H1 (cell line): ENCODE results near the gene SLC2A13. TPM values are rescaled to one million over a fixed set of nuclear protein-coding genes. Genes with fewer than 3 reads are reported as not detected.

ENCODE experiments used
- CTCF ChIA-PET: fragments of 300-600 bp; sonication (Branson Sonifier 250); formaldehyde crosslinking; loops from one replicate; lab custom pipeline; 2021; ENCODE audit not compliant: partially characterized antibody; lab: Charles Lee
- POLR2A ChIA-PET: fragments of 300-600 bp; sonication (Branson Sonifier 250); formaldehyde crosslinking; loops from one replicate; lab custom pipeline; 2021; ENCODE audit warnings: inconsistent platforms; ENCODE audit not compliant: partially characterized antibody; lab: Charles Lee
- DNase-seq, 2 experiments: peaks; one replicate each; pipeline versions ENCODE4 v3.0.0 to v3.0.0-alpha.2; 2010 to 2022; ENCODE audit warnings: low spot score in 2 of 2, low read depth in 1 of 2, mixed read lengths in 1 of 2
- FAIRE-seq: peaks from 2 replicates; lab custom pipeline; 2011; peaks lifted over from hg19 to GRCh38; lab: Jason Lieb, UNC
- H2AFZ ChIP-seq: 2 replicates; pipeline ENCODE4 v1.8.1; 2012; ENCODE audit warnings: low read length, inconsistent platforms
- H2AK5ac ChIP-seq: 2 replicates; pipeline ENCODE4 v1.6.1; 2013; ENCODE audit warnings: low read depth, low read length
- H2BK120ac ChIP-seq: replicated peaks from 2 replicates; pipeline ENCODE3; 2013; ENCODE audit warnings: low read depth, low read length, inconsistent platforms
- H2BK12ac ChIP-seq: 2 replicates; pipeline ENCODE4 v1.6.1; 2013; ENCODE audit warnings: low read depth, low read length
- H2BK15ac ChIP-seq: 2 replicates; pipeline ENCODE4 v1.6.1; 2013; ENCODE audit warnings: low read length
- H2BK20ac ChIP-seq: 2 replicates; pipeline ENCODE4 v1.6.1; 2013; ENCODE audit warnings: low read length
- H2BK5ac ChIP-seq: 2 replicates; pipeline ENCODE4 v1.6.1; 2013; ENCODE audit warnings: low read depth, low read length
- H3K14ac ChIP-seq: 2 replicates; pipeline ENCODE4 v1.6.1; 2013; ENCODE audit warnings: inconsistent platforms; ENCODE audit not compliant: insufficient read length
- H3K18ac ChIP-seq: 2 replicates; pipeline ENCODE4 v1.6.1; 2013; ENCODE audit warnings: low read length; ENCODE audit errors: extremely low read depth
- H3K23ac ChIP-seq: 2 replicates; pipeline ENCODE4 v1.6.1; 2013; ENCODE audit warnings: inconsistent platforms; ENCODE audit not compliant: insufficient read length
- H3K23me2 ChIP-seq: 2 replicates; pipeline ENCODE4 v1.6.1; 2013; ENCODE audit warnings: low read depth, low read length
- H3K27ac ChIP-seq: 2 replicates; pipeline ENCODE4 v1.6.1; 2011; ENCODE audit warnings: low read depth, low read length, inconsistent platforms
- H3K27me3 ChIP-seq, 4 experiments: replicated peaks in 1 of 4; 1 replicate in 1 of 4; 2 replicates in 3 of 4; pipeline versions ENCODE4 v1.6.1 to v1.8.1; 2011 to 2013; ENCODE audit warnings: low read length in 3 of 4, mild to moderate bottlenecking in 3 of 4, inconsistent platforms in 2 of 4, mixed read lengths in 2 of 4, moderate library complexity in 1 of 4; ENCODE audit not compliant: control insufficient read depth in 3 of 4, insufficient read depth in 3 of 4; ENCODE audit errors: extremely low read depth in 1 of 4
- H3K36me3 ChIP-seq, 4 experiments: 2 replicates each; pipeline versions ENCODE4 v1.6.1 to v1.8.1; 2011 to 2013; ENCODE audit warnings: mild to moderate bottlenecking in 4 of 4, low read length in 3 of 4, moderate library complexity in 2 of 4, control low read depth in 1 of 4, inconsistent platforms in 1 of 4; ENCODE audit not compliant: insufficient read depth in 4 of 4, control insufficient read depth in 2 of 4
- H3K4ac ChIP-seq: replicated peaks from 2 replicates; pipeline ENCODE3; 2013; ENCODE audit warnings: low read length, low read depth, mixed read lengths, inconsistent platforms; ENCODE audit not compliant: insufficient read length
- H3K4me1 ChIP-seq, 4 experiments: replicated peaks in 1 of 4; 1 replicate in 1 of 4; 2 replicates in 3 of 4; pipeline versions ENCODE4 v1.6.1 to v1.8.1; 2011 to 2013; ENCODE audit warnings: low read length in 3 of 4, inconsistent platforms in 2 of 4, mixed read lengths in 1 of 4; ENCODE audit not compliant: insufficient read depth in 4 of 4, control insufficient read depth in 3 of 4
- H3K4me2 ChIP-seq, 2 experiments: 2 replicates each; pipeline versions ENCODE4 v1.6.1 to v1.8.1; 2011 to 2013; ENCODE audit warnings: low read depth in 2 of 2, low read length in 2 of 2, control low read depth in 1 of 2, inconsistent platforms in 1 of 2, mild to moderate bottlenecking in 1 of 2; ENCODE audit not compliant: insufficient read depth in 1 of 2
- H3K4me3 ChIP-seq, 4 experiments: fragments of 200-600, 300-600 bp in 1 of 4; sonication (generic), shearing (Covaris generic), sonication (Bioruptor Twin) in 1 of 4; 2 replicates each; pipeline versions ENCODE4 v1.5.1 to v1.8.1; 2011 to 2016; ENCODE audit warnings: low read length in 4 of 4, low read depth in 3 of 4, control low read depth in 2 of 4, inconsistent platforms in 2 of 4, mild to moderate bottlenecking in 2 of 4, mixed read lengths in 1 of 4, moderate library complexity in 1 of 4; ENCODE audit not compliant: insufficient read depth in 2 of 4; ENCODE audit errors: extremely low read depth in 1 of 4
- H3K56ac ChIP-seq: replicated peaks from 2 replicates; pipeline ENCODE3; 2013; ENCODE audit warnings: low read depth, mild to moderate bottlenecking, mixed read lengths, low read length, inconsistent platforms; ENCODE audit not compliant: insufficient read length
- H3K79me1 ChIP-seq: 2 replicates; pipeline ENCODE4 v1.6.1; 2013; ENCODE audit warnings: low read depth, low read length, control low read depth
- H3K79me2 ChIP-seq, 2 experiments: 2 replicates each; pipeline versions ENCODE4 v1.6.1 to v1.8.1; 2012 to 2013; ENCODE audit warnings: low read length in 2 of 2, mild to moderate bottlenecking in 2 of 2, inconsistent platforms in 1 of 2; ENCODE audit not compliant: insufficient read depth in 2 of 2, control insufficient read depth in 1 of 2
- H3K9ac ChIP-seq, 4 experiments: replicated peaks in 1 of 4; 1 replicate in 1 of 4; 2 replicates in 3 of 4; pipeline versions ENCODE4 v1.6.1 to v1.8.1; 2011 to 2013; ENCODE audit warnings: low read depth in 3 of 4, low read length in 3 of 4, control low read depth in 2 of 4, mild to moderate bottlenecking in 2 of 4, moderate library complexity in 2 of 4, inconsistent platforms in 1 of 4; ENCODE audit errors: extremely low read depth in 1 of 4
- H3K9me3 ChIP-seq, 2 experiments: 2 replicates each; pipeline versions ENCODE4 v1.6.1 to v1.8.1; 2012 to 2013; ENCODE audit warnings: mild to moderate bottlenecking in 2 of 2, moderate library complexity in 2 of 2, control low read depth in 1 of 2, inconsistent platforms in 1 of 2, low read depth in 1 of 2, low read length in 1 of 2, mixed read lengths in 1 of 2; ENCODE audit not compliant: insufficient read depth in 2 of 2
- H4K20me1 ChIP-seq, 2 experiments: replicated peaks in 1 of 2; 2 replicates each; pipeline versions ENCODE3 to v1.8.1; 2011 to 2013; ENCODE audit warnings: inconsistent platforms in 2 of 2, low read length in 2 of 2, mild to moderate bottlenecking in 1 of 2; ENCODE audit not compliant: insufficient read depth in 2 of 2, control insufficient read depth in 1 of 2
- H4K5ac ChIP-seq: 2 replicates; pipeline ENCODE4 v1.6.1; 2013; ENCODE audit warnings: low read length, low read depth, mixed read lengths, inconsistent platforms; ENCODE audit not compliant: insufficient read length
- H4K8ac ChIP-seq: 2 replicates; pipeline ENCODE4 v1.8.0; 2013; ENCODE audit warnings: mild to moderate bottlenecking, moderate library complexity, low read length, inconsistent platforms; ENCODE audit not compliant: insufficient read depth; ENCODE audit errors: extremely low read depth
- H4K91ac ChIP-seq: replicated peaks from 2 replicates; pipeline ENCODE3; 2013; ENCODE audit warnings: low read length, mixed read lengths, inconsistent platforms; ENCODE audit not compliant: insufficient read length
- WGBS, 2 experiments: shearing (Covaris generic) in 1 of 2; methylation state at CpG; one replicate each; pipeline versions ENCODE4 v1.1.6 to v1.1.7; 2013 to 2015; ENCODE audit warnings: low lambda C conversion rate in 2 of 2, mixed read lengths in 2 of 2, inconsistent platforms in 1 of 2, low coverage in 1 of 2, missing lambda C conversion rate in 1 of 2; ENCODE audit not compliant: insufficient replicate concordance in 2 of 2, insufficient coverage in 1 of 2, insufficient read length in 1 of 2; ENCODE audit errors: extremely low coverage in 1 of 2, missing lambda C conversion rate in 1 of 2; 5-methylcytosine and 5-hydroxymethylcytosine counted together
- polyA plus RNA-seq, 7 experiments: library from polyadenylated mRNA; depleted of rRNA in 3 of 7; stranded (reverse) in 5 of 7; unstranded in 2 of 7; fragments of >200 nt in 5 of 7; fragments of 200-250 nt in 2 of 7; gene quantifications; 1 replicate in 5 of 7; 2 replicates in 1 of 7; 4 replicates in 1 of 7; pipeline versions ENCODE4 v1.2.1 to v1.2.3, GENCODE V29; 2011 to 2013; ENCODE audit warnings: missing spikeins in 2 of 7, mixed read lengths in 2 of 7
- total RNA-seq: library from RNA; stranded (reverse); fragmentation: NEBNext Ultra II Directional; extraction: Animal tissue kit (Norgen Biotek cat#: 25700); gene quantifications from 2 replicates; pipeline ENCODE4 v1.2.1, GENCODE V29; 2021

Gene SLC2A13
- total and polyA plus RNA-seq, 2 of the 8 experiments (the other 6 are each of a cell fraction or from before 2014, with no cell fraction given): 2.8 to 9.6 TPM

- CTCF ChIA-PET: interaction anchor here (4.2 kb wide), 1 partner anchor 10 kb away, joined by 18 read pairs; no protein-coding TSS in a partner anchor
- no peak overlapping the region for H2BK5ac ChIP-seq
Observed at GRCh38 chr12:40020261-40020691, 85.6 kb downstream of the SLC2A13 start.

More at GRCh38 chr12:40020261-40020691, 85.6 kb downstream of the SLC2A13 start:
- no peak overlapping the region for H3K4ac ChIP-seq
- no peak overlapping the region for H2BK120ac ChIP-seq
- no peak overlapping the region for H2AK5ac ChIP-seq
- no peaks in the 10 kb centered on the region for H3K27me3 ChIP-seq
- H3K9me3 ChIP-seq: no peaks in the 10 kb centered on the region
- no peak overlapping the region for H3K56ac ChIP-seq
- no peak overlapping the region for H2AFZ ChIP-seq
- H2BK20ac ChIP-seq: no peak overlapping the region
- peak overlapping the region; percentile 3 to 58; a peak in 3 of 4 replicates for H3K4me2 ChIP-seq
- peaks cover 0 to 5% (median 1%) of the 10 kb centered on the region in 4 experiments; a peak in 2 of 7 replicates for H3K4me1 ChIP-seq
- peak; percentile 70 for FAIRE-seq
- DNase-seq: no peak
- no peak overlapping the region for H4K91ac ChIP-seq
- H4K20me1 ChIP-seq: no peaks in the 10 kb centered on the region
- H3K79me1 ChIP-seq: peaks cover 3% of the 10 kb centered on the region; the same call in 1 of the 2 replicates
- H3K79me2 ChIP-seq: no peaks in the 10 kb centered on the region
- no peak overlapping the region for H3K18ac ChIP-seq
- no peak overlapping the region; the same call in 1 of the 2 replicates for H2BK12ac ChIP-seq
- WGBS, 2 experiments: 23% methylated on average over 4 of the region's 4 CpGs; no CpG with 5 or more reads in 1 of the 2 experiments
- H3K14ac ChIP-seq: no peak overlapping the region
- no peak overlapping the region for H3K23ac ChIP-seq
- H3K4me3 ChIP-seq: peak overlapping the region in 1 of 4 experiments; percentile 12; a peak in 1 of 8 replicates
- H3K36me3 ChIP-seq: no peaks in the 10 kb centered on the region; a peak in 1 of 8 replicates
- no peak overlapping the region for H4K8ac ChIP-seq
- POLR2A ChIA-PET: interaction anchor here (1.3 kb wide), 1 partner anchor 13 kb away, joined by 3 read pairs; no protein-coding TSS in a partner anchor
- no peak overlapping the region for H2BK15ac ChIP-seq
- H4K5ac ChIP-seq: no peak overlapping the region
- no peaks in the 10 kb centered on the region for H3K23me2 ChIP-seq
- no peak overlapping the region for H3K9ac ChIP-seq
- H3K27ac ChIP-seq: no peak overlapping the region
